HepG2 (cell line): Measurements from ENCODE around the gene SMTNL1. TPM values are rescaled to one million over a fixed set of nuclear protein-coding genes. Genes with fewer than 3 reads are reported as not detected.

ENCODE experiments used
- CREM ChIP-seq, 2 experiments: sonication (generic) in 1 of 2; formaldehyde crosslinking in 1 of 2; IDR thresholded peaks; 2 replicates each; pipeline versions ENCODE4 v1.4.0 to v1.6.1; 2016 to 2020; ENCODE audit warnings: antibody characterized with exemption in 1 of 2, mild to moderate bottlenecking in 1 of 2, missing genetic modification reagents in 1 of 2
- EP300 ChIP-seq, 3 experiments: sonication (generic) in 1 of 3; formaldehyde crosslinking in 1 of 3; IDR thresholded peaks; 2 replicates each; pipeline versions ENCODE4 v1.5.1 to v1.6.1; 2011 to 2020; ENCODE audit warnings: low read depth in 2 of 3, low read length in 2 of 3, borderline replicate concordance in 1 of 3, improper control_type of control experiment in 1 of 3, mild to moderate bottlenecking in 1 of 3, missing genetic modification reagents in 1 of 3, moderate library complexity in 1 of 3
- FOSL1 ChIP-seq: sonication (generic); formaldehyde crosslinking; IDR thresholded peaks from 2 replicates; pipeline ENCODE4 v1.9.0; 2021; ENCODE audit warnings: missing genetic modification reagents, borderline replicate concordance
- FOSL2 ChIP-seq: sonication (generic); formaldehyde crosslinking; IDR thresholded peaks from 2 replicates; pipeline ENCODE4 v1.4.0; 2020; ENCODE audit warnings: missing genetic modification reagents
- GATAD2A ChIP-seq: IDR thresholded peaks from 2 replicates; pipeline ENCODE4 v1.6.1; 2016
- KDM4B ChIP-seq: sonication (generic); formaldehyde crosslinking; IDR thresholded peaks from 2 replicates; pipeline ENCODE4 v1.4.0; 2020; ENCODE audit warnings: missing genetic modification reagents
- NCOA2 ChIP-seq: sonication (generic); formaldehyde crosslinking; IDR thresholded peaks from 2 replicates; pipeline ENCODE4 v1.8.0; 2022; ENCODE audit warnings: inconsistent platforms
- NR2F2 ChIP-seq: IDR thresholded peaks from 2 replicates; pipeline ENCODE4 v1.6.1; 2012; ENCODE audit warnings: low read depth, inconsistent platforms, borderline replicate concordance
- NR2F6 ChIP-seq, 2 experiments: IDR thresholded peaks; 2 replicates each; pipeline ENCODE4 v1.6.1; 2016; ENCODE audit warnings: antibody characterized with exemption in 1 of 2, mild to moderate bottlenecking in 1 of 2
- RARA ChIP-seq: IDR thresholded peaks from 2 replicates; pipeline ENCODE4 v1.6.1; 2016; ENCODE audit warnings: missing genetic modification reagents, missing compliant biosample characterization
- RXRB ChIP-seq: IDR thresholded peaks from 2 replicates; pipeline ENCODE4 v1.6.1; 2016; ENCODE audit warnings: borderline replicate concordance, missing genetic modification reagents, missing compliant biosample characterization
- SAP130 ChIP-seq: IDR thresholded peaks from 2 replicates; pipeline ENCODE4 v1.6.1; 2016; ENCODE audit warnings: low read depth
- SOX6 ChIP-seq, 2 experiments: fragments of 450-650 bp in 1 of 2; sonication (generic) in 1 of 2; formaldehyde crosslinking in 1 of 2; IDR thresholded peaks; 2 replicates each; pipeline versions ENCODE4 v1.4.0 to v1.6.1; 2017 to 2020; ENCODE audit warnings: antibody characterized with exemption in 1 of 2, mild to moderate bottlenecking in 1 of 2, missing genetic modification reagents in 1 of 2
- TBX3 ChIP-seq: fragments of 450-650 bp; IDR thresholded peaks from 2 replicates; pipeline ENCODE4 v1.6.1; 2017; ENCODE audit warnings: antibody characterized with exemption, mild to moderate bottlenecking, inconsistent platforms, borderline replicate concordance
- TCF7L2 ChIP-seq: IDR thresholded peaks from 2 replicates; pipeline ENCODE4 v1.6.1; 2011; ENCODE audit warnings: mild to moderate bottlenecking, low read depth, low read length, moderate library complexity
- ZNF17 ChIP-seq: sonication (generic); formaldehyde crosslinking; IDR thresholded peaks from 2 replicates; pipeline ENCODE4 v1.5.0; 2020; ENCODE audit warnings: mild to moderate bottlenecking, missing genetic modification reagents
- ZNF589 ChIP-seq: sonication (generic); formaldehyde crosslinking; conservative IDR thresholded peaks from 2 replicates; pipeline ENCODE4 v1.8.0; 2022; ENCODE audit warnings: mild to moderate bottlenecking, moderate library complexity, missing genetic modification reagents
- ZNF644 ChIP-seq: IDR thresholded peaks from 2 replicates; pipeline ENCODE4 v1.6.1; 2016; ENCODE audit warnings: low read depth
- polyA plus RNA-seq, 8 experiments: library from polyadenylated mRNA; depleted of rRNA in 3 of 8; stranded (reverse) in 7 of 8; unstranded in 1 of 8; fragments of >200 nt; fragmentation: Illumina TruSeq in 4 of 8; extraction: Trizol in 4 of 8; gene quantifications; 2 replicates each; pipeline versions ENCODE4 v1.2.1 to v1.2.3, GENCODE V29; 2011 to 2016; ENCODE audit warnings: low read depth in 4 of 8, missing spikeins in 1 of 8, mixed read lengths in 1 of 8; ENCODE audit not compliant: insufficient read depth in 1 of 8
- total RNA-seq, 5 experiments: library from RNA; depleted of rRNA; stranded (reverse); fragments of >200 nt; fragmentation: Illumina TruSeq; extraction: Trizol; gene quantifications; 2 replicates each; pipeline ENCODE4 v1.2.3, GENCODE V29; 2016; ENCODE audit warnings: low read depth in 1 of 5
- TF ChIP-seq, protein P1 (sequence below): sonication (generic); formaldehyde crosslinking; IDR thresholded peaks from 2 replicates; pipeline ENCODE4 v1.9.0; 2021; ENCODE audit warnings: missing genetic modification reagents, mild to moderate bottlenecking, borderline replicate concordance
- TF ChIP-seq, protein P2 (sequence below): IDR thresholded peaks from 2 replicates; pipeline ENCODE4 v1.4.0; 2020; ENCODE audit warnings: mild to moderate bottlenecking, missing genetic modification reagents
- TF ChIP-seq, protein P3 (sequence below): sonication (generic); formaldehyde crosslinking; IDR thresholded peaks from 2 replicates; pipeline ENCODE4 v1.4.0; 2020; ENCODE audit warnings: missing genetic modification reagents
- TF ChIP-seq, protein P4 (sequence below): IDR thresholded peaks from 2 replicates; pipeline ENCODE4 v1.6.1; 2016; ENCODE audit warnings: low read depth, borderline replicate concordance

SMTNL1 gene
- total and polyA plus RNA-seq, 2 of the 13 experiments (the other 11 are each of a cell fraction or from before 2014, with no cell fraction given) = 0.04 TPM; not detected in 1

DNA sequence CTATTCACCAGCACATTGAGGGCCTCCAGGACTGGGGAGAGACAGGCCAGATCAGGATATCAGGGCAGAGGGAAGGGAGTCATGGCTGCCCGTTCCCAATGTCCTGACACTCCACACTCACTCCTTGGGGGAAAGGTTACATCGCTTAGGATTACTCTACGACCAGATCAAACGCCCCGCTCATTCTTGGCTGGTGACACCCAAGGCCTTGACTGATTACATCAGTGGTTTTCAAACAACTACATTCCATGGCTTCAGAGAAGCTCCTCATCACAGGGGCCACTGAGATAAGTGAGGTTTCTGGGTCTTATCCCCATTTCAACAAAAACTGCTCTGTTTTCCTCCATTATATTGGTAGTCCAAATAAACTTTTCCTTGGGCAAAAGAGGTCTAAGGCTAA is 15.1 kb downstream of the SMTNL1 start (continued):
- TF ChIP-seq, protein P1, sequence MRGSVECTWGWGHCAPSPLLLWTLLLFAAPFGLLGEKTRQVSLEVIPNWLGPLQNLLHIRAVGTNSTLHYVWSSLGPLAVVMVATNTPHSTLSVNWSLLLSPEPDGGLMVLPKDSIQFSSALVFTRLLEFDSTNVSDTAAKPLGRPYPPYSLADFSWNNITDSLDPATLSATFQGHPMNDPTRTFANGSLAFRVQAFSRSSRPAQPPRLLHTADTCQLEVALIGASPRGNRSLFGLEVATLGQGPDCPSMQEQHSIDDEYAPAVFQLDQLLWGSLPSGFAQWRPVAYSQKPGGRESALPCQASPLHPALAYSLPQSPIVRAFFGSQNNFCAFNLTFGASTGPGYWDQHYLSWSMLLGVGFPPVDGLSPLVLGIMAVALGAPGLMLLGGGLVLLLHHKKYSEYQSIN (CRISPR knock-in tag) = no peak
- TF ChIP-seq KDM4B (peak; percentile 26; the same call in 1 of the 2 replicates), ZNF589 (CRISPR knock-in tag) (no peak), CREM (IDR thresholded peaks at IDR 0.05) (peak; percentile 41; the same call in 1 of the 2 replicates), CREM (CRISPR knock-in tag; IDR thresholded peaks at IDR 0.05) (no peak), TCF7L2 (peak; percentile 71; the same call in 1 of the 2 replicates), RARA (CRISPR knock-in tag) (peak; percentile 25; the same call in 1 of the 2 replicates), SAP130 (CRISPR knock-in tag) (peak; percentile 35; the same call in 1 of the 2 replicates), FOSL1 (peak; percentile 68; the same call in 1 of the 2 replicates), NR2F6 (IDR thresholded peaks at IDR 0.05) (peak; percentile 87), NR2F6 (CRISPR knock-in tag; IDR thresholded peaks at IDR 0.05) (peak; percentile 67), RXRB (CRISPR knock-in tag) (peak; percentile 52; the same call in 1 of the 2 replicates), NCOA2 (CRISPR knock-in tag) (peak; percentile 78; the same call in 1 of the 2 replicates), TBX3 (no peak), SOX6 (IDR thresholded peaks at IDR 0.05) (no peak), SOX6 (CRISPR knock-in tag; IDR thresholded peaks at IDR 0.05) (peak; percentile 23; the same call in 1 of the 2 replicates), NR2F2 (peak; percentile 44; the same call in 1 of the 2 replicates), ZNF644 (CRISPR knock-in tag) (peak; percentile 62; the same call in 1 of the 2 replicates), EP300 (IDR thresholded peaks at IDR 0.05; ENCODE audit: low read depth in 2 of 2, low read length in 2 of 2) (peak; percentile 60 to 85; a peak in 2 of 4 replicates), EP300 (CRISPR knock-in tag; IDR thresholded peaks at IDR 0.05; ENCODE audit: borderline replicate concordance) (peak; percentile 79; the same call in 1 of the 2 replicates), ZNF17 (CRISPR knock-in tag) (no peak), FOSL2 (CRISPR knock-in tag) (peak; percentile 90), GATAD2A (CRISPR knock-in tag) (peak; percentile 66)
- TF ChIP-seq, protein P2, sequence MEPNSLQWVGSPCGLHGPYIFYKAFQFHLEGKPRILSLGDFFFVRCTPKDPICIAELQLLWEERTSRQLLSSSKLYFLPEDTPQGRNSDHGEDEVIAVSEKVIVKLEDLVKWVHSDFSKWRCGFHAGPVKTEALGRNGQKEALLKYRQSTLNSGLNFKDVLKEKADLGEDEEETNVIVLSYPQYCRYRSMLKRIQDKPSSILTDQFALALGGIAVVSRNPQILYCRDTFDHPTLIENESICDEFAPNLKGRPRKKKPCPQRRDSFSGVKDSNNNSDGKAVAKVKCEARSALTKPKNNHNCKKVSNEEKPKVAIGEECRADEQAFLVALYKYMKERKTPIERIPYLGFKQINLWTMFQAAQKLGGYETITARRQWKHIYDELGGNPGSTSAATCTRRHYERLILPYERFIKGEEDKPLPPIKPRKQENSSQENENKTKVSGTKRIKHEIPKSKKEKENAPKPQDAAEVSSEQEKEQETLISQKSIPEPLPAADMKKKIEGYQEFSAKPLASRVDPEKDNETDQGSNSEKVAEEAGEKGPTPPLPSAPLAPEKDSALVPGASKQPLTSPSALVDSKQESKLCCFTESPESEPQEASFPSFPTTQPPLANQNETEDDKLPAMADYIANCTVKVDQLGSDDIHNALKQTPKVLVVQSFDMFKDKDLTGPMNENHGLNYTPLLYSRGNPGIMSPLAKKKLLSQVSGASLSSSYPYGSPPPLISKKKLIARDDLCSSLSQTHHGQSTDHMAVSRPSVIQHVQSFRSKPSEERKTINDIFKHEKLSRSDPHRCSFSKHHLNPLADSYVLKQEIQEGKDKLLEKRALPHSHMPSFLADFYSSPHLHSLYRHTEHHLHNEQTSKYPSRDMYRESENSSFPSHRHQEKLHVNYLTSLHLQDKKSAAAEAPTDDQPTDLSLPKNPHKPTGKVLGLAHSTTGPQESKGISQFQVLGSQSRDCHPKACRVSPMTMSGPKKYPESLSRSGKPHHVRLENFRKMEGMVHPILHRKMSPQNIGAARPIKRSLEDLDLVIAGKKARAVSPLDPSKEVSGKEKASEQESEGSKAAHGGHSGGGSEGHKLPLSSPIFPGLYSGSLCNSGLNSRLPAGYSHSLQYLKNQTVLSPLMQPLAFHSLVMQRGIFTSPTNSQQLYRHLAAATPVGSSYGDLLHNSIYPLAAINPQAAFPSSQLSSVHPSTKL (CRISPR knock-in tag) = peak; percentile 58
- TF ChIP-seq, protein P3, sequence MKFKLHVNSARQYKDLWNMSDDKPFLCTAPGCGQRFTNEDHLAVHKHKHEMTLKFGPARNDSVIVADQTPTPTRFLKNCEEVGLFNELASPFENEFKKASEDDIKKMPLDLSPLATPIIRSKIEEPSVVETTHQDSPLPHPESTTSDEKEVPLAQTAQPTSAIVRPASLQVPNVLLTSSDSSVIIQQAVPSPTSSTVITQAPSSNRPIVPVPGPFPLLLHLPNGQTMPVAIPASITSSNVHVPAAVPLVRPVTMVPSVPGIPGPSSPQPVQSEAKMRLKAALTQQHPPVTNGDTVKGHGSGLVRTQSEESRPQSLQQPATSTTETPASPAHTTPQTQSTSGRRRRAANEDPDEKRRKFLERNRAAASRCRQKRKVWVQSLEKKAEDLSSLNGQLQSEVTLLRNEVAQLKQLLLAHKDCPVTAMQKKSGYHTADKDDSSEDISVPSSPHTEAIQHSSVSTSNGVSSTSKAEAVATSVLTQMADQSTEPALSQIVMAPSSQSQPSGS (CRISPR knock-in tag) = peak; percentile 56
- TF ChIP-seq, protein P4, sequence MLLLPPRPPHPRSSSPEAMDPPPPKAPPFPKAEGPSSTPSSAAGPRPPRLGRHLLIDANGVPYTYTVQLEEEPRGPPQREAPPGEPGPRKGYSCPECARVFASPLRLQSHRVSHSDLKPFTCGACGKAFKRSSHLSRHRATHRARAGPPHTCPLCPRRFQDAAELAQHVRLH = no peak
